GM19043 (cell line): ENCODE measurements around the gene PLSCR2.
"Not testable (repeated sequence)": the region's sequence is repeated elsewhere in the genome, so short reads cannot be mapped to it uniquely, and the experiment has no call there.

Source experiments
- ATAC-seq: cut with Tn5 transposase; IDR thresholded peaks from one replicate; pipeline ENCODE4 v1.9.1; 2021; ENCODE audit warnings: low read depth; ENCODE audit not compliant: unreplicated experiment

Gene PLSCR2

DNA sequence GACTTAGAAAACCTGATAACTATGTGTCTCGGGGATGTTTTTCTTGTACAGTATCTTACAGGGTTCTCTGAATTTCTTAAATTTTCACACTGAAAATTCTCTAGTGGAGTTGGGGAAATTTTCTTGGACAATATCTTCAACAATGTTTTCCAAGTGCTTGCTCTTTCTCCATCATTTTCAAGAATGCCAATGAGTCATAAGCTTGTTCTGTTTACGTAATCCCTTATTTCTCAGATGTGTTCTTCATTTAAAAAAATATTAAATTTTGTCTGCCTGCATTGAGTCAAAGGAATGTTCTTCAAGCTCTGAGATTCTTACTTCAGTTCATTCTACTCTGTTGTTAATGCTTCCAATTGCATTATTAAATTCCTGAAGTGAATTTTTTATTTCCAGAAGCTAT is 21.9 kb upstream of the PLSCR2 start:
- no peak for ATAC-seq

DNA sequence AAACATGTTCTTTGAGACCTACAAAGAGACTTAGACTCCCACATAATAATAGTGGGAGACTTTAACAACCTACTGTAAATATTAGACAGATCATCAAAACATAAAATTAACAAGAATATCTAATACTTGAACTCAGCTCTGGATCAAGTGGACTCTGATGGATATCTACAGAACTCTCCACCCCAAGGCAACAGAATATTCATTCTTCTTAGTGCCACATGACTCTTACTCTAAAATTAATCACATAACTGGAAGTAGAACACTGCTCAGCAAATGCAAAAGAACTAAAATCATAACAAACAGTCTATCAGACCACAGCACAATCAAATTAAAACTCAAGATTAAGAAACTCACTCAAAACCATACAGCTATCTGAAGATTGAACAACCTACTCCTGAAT is 15.9 kb upstream of the PLSCR2 start:
- no peak for ATAC-seq

- no peak for ATAC-seq
Observed at GRCh38 chr3:146476094-146476740, 6.9 kb upstream of the PLSCR2 start.

- not testable (repeated sequence) for ATAC-seq
Observed at GRCh38 chr3:146474976-146475375, 5.6 kb upstream of the PLSCR2 start.

DNA sequence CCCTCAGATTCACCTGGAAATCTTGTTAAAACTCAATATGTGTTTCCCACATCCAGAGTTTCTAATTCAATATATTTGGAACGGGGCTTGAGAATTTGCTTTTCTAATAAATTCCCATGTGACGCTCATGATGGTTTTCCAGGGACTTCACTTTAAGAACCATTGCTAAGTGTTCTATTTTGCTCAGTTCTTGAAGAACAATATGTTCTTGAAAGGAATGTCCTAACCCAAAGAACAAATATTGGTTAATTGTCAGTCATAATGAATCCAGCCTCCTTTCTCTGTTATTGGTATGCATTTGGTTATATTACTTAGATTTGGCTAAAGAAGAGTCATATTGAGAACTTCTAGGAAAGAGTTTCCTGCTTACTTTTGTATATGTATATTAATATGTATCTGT is 4.4 kb upstream of the PLSCR2 start:
- ATAC-seq = no peak

DNA sequence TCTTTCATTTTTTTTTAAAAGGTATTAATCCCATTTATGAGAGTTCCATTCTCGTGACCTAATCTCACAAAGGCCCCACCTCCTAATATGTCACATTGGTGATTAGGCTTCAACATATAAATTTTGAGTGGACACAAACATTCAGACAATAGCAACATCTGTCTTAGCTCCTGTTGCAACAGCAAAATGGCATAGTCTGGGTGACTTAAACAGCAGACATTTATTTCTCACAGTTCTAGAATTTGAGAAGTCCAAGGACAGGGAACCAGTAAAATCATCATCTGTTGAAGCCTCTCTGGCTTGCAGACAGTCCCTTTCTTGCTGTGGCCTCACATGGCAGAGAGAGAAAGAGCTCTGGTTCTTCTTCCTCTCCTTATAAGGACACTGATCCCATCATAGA is 3.2 kb upstream of the PLSCR2 start:
- no peak for ATAC-seq

DNA sequence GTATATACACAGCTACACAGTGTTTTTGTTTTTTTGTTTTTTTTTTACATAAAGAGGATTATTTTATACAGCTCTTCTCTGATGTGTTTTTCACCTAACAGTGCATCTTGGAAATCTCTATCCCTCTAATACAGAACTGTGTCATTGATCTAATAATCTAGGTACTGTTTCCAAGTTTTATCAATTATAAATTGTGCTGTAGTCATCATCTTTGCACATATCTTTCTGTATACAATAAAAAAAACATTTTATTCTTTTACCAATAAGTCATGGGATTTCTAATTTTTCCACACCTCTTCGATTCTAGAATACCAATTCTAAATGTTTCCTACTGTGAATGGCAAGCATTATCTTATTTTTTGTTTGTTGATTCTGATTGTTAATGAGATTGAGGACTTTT is 1.7 kb upstream of the PLSCR2 start:
- ATAC-seq = no peak

GRCh38 chr3:146470425-146470990 is 1.1 kb upstream of the PLSCR2 start:
- ATAC-seq = no peak

GRCh38 chr3:146468671-146469149 is 651 bp downstream of the PLSCR2 start:
- ATAC-seq = no peak

GRCh38 chr3:146468234-146468633 is 1.1 kb downstream of the PLSCR2 start:
- ATAC-seq = no peak

DNA sequence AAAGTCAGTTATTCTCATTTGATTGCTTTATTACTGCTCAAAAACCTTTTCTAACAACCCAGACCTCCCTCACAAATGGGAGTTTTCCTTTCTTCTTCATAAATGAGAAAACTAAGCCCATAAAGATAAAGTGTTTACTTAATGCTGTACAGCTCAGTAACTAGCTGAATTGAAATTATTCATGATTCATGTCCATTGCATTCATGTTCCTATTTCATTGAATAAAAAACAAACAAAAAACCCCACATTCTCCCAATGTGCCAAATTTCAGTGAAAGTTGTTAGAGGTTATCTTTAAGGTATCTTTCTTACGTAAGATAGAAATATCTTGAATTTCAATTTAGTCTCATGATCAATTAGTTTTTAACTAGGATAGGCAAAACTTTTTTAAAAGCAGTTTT is 2.8 kb downstream of the PLSCR2 start:
- ATAC-seq = no peak

GRCh38 chr3:146465693-146466465 is 3.5 kb downstream of the PLSCR2 start:
- ATAC-seq = no peak

GRCh38 chr3:146464783-146465182 is 4.6 kb downstream of the PLSCR2 start:
- ATAC-seq = no peak

DNA sequence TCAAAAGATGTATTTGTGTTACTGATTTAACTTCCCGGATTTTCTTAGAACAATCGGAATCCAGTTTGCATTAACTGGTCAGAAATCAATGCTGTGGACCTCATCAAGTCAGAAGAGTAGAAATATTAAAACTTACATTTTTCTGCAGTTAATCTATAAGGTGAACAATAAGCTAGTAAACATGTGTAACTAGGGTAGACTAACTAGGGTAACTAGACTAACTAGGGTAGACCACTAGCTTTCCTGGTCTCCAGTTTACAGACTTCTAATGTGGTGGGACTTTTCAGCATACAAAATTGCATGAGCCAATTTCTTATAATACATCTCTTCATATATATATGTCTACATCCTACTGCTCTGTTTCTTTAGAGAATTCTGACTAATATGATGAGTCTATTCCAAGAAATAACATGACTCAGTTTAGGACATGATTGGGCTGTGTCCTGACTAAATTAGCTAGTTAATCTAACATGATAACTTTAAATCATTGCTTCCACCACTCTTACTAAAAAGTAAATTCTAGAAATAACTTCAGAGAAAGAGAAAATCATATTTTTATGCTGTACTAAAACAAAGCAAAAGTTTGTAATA is 5.3 kb downstream of the PLSCR2 start:
- no peak for ATAC-seq

GRCh38 chr3:146454796-146455195 is 14.6 kb downstream of the PLSCR2 start:
- no peak for ATAC-seq

DNA sequence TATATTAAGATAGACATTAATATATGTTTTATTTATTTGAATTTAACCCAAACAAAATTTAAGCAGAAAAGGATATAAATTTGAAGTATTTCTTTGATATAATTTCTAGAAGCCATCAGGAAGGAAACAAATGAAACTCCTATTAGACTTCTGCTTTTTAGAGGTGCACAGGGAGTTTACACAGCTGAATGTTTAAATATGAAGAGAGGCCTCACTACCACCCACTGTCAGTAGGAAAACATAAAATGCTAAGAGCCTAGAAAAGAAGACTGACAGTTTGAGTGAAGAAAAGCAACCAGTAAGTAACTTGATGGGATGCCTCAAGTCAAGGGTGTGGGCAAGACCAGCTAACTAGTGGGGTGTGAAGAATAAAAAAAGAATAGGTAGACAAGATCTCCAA is 19.7 kb downstream of the PLSCR2 start:
- ATAC-seq = no peak

- ATAC-seq = no peak
Observed at GRCh38 chr3:146449076-146449475, 20.3 kb downstream of the PLSCR2 start.

DNA sequence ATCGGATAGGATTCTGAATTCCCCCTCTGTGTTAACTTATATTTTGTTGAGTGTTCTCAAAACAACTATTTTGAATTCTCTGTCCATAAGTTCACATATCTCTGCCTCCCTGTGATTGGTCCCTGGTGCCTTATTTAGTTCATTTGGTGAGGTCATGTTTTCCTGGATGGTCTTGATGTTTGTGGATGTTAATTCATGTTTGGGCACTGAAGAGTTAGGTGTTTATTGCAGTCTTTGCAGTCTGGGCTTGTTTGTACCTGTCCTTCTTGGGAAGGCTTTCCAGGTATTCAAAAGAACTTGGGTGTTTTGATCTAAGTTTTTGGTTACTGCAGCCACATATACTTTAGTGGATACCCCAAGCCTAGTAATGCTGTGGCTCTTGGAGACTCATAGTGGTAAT is 23.3 kb downstream of the PLSCR2 start:
- no peak for ATAC-seq

GRCh38 chr3:146440310-146440709 is 29.1 kb downstream of the PLSCR2 start:
- ATAC-seq = not testable (repeated sequence)

DNA sequence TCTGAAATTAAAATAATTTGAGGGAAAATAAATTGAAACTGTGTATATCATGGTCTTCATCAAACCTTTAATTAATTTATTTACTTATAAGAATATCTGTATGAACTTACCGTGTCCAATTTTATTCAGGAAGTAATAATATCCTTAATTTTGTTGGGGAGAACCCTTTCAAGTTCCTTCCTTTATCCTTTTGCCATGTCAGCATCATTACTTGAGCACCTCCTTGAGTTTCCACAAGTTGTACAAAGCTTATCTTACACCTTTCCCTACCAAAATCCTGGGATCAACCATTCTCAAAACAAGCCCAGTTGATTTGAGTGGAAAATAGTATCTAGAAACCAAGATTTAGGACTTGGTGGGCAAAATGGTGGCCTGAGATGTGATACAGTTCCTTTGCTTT is 37.3 kb downstream of the PLSCR2 start:
- no peak for ATAC-seq

GRCh38 chr3:146431240-146431639 is 38.1 kb downstream of the PLSCR2 start:
- ATAC-seq = no peak
